ENCODE results near the gene NOPCHAP1. TPM values are rescaled to one million over a fixed set of nuclear protein-coding genes. Genes with fewer than 3 reads are reported as not detected.

Gene NOPCHAP1
- total RNA-seq, 6 experiments from 2014 or later, result 2.1 to 7.7 (median 6.1) TPM

DNA sequence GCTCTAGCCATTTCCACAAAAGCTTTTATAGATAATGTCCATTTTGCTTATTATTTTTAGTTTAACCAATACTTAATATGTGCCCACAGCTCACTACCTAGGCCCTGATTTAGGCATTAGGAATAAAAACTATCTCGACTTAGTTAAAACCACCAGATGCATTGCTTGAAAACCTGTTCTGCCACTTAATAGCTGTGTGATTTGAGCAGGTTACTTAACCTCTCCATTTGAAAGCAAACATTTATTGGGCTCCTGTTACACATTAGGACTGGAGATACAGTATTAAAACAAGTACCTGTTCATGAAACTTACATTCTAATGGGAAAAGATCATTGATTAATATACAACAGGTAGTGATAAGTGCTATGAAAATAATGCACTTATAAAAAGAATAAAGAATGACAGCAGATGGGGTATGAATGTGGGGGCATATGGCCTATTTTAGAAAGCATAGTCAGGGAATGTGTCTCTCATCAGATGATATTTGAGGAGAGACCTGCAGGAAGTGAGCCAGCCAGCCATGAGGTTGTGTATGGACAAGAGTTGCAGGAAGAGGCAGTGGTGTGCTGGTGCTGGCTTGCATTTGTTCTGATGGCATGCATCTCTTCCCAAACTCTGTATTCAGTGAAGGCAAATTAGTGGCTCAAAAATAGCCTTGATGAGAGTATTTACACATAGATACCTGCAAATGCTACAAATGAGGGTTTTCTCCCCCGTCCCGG, 34.3 kb downstream of the NOPCHAP1 start:
- no peak for TF ChIP-seq POLR2A (IDR thresholded peaks at IDR 0.05)
- TF ChIP-seq, protein P1, sequence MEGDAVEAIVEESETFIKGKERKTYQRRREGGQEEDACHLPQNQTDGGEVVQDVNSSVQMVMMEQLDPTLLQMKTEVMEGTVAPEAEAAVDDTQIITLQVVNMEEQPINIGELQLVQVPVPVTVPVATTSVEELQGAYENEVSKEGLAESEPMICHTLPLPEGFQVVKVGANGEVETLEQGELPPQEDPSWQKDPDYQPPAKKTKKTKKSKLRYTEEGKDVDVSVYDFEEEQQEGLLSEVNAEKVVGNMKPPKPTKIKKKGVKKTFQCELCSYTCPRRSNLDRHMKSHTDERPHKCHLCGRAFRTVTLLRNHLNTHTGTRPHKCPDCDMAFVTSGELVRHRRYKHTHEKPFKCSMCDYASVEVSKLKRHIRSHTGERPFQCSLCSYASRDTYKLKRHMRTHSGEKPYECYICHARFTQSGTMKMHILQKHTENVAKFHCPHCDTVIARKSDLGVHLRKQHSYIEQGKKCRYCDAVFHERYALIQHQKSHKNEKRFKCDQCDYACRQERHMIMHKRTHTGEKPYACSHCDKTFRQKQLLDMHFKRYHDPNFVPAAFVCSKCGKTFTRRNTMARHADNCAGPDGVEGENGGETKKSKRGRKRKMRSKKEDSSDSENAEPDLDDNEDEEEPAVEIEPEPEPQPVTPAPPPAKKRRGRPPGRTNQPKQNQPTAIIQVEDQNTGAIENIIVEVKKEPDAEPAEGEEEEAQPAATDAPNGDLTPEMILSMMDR (IDR thresholded peaks at IDR 0.05), result no peak
- no peak for DNase-seq
- H3K4me3 ChIP-seq, result no peak overlapping the region
- H3K4me1 ChIP-seq, result peaks cover 0 to 19% (median 6%) of the 10 kb centered on the region in 4 donors
- no peak for ATAC-seq
- 58% methylated on average over 3 of the region's 3 CpGs for WGBS (ENCODE audit: insufficient coverage, low coverage, low lambda C conversion rate, missing lambda C conversion rate)
- no peaks in the 10 kb centered on the region for H3K9me3 ChIP-seq
- no peaks in the 10 kb centered on the region for H3K36me3 ChIP-seq
- intact Hi-C loops (cut with DNase I), result no loop called here
- no peak overlapping the region for H3K27ac ChIP-seq
- H3K27me3 ChIP-seq, result no peaks in the 10 kb centered on the region

DNA sequence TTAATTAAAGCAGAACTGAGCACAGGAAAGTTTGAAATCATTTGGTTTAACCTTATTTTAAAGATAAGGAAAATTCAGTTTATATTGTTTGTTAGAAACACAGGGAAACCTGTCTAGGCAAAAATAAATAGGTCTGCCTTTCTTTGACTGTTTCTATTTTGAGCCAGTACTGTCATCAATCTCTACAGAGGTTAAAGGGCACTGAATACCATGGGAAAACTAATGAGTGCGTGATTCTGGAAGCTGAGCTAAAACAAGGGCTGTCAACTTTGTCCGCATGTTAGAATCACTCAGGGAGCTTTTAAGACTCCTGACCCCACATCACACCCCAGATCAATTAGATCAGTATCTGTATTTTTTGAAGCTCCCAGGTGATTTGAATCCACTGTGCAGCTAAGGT, 38.8 kb downstream of the NOPCHAP1 start:
- DNase-seq, result no peak
- TF ChIP-seq POLR2A (IDR thresholded peaks at IDR 0.05), result no peak
- TF ChIP-seq, protein P1 (IDR thresholded peaks at IDR 0.05), result no peak

DNA sequence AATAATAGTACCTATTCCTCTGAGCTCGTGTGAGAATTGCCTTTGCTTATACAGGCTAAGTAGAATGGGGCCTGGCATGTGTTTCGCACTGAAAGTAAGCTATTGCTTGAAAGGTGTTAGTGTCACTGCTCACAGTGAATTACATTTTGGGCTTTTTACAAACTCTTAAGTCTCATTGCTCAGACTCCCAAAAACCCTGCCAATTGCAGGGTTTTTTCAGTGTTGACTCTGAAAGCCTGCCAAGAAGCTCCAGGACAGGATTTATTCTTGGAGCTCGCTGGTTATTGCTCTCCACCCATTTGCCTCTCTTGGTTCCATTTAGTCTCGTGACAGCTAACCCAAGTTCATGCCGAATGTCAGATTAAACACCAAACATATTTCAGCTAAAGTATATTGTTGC, 39.8 kb downstream of the NOPCHAP1 start:
- H3K4me3 ChIP-seq, result no peak overlapping the region
- intact Hi-C loops (cut with DNase I), result no loop called here
- no peaks in the 10 kb centered on the region for H3K9me3 ChIP-seq
- no peaks in the 10 kb centered on the region for H3K27me3 ChIP-seq
- 15% methylated on average over 4 of the region's 5 CpGs for WGBS (ENCODE audit: insufficient coverage, low coverage, low lambda C conversion rate, missing lambda C conversion rate)
- peak overlapping the region in 2 of 3 donors; percentile 75 to 77 for H3K27ac ChIP-seq
- peaks cover 0 to 25% (median 11%) of the 10 kb centered on the region in 4 donors for H3K4me1 ChIP-seq
- peak in 1 of 3 donors; percentile 83 for DNase-seq
- H3K36me3 ChIP-seq, result peaks cover 0 to 2% (median 0%) of the 10 kb centered on the region in 4 donors
- ATAC-seq, result peak; percentile 78 to 90 (median 85)
- TF ChIP-seq POLR2A (IDR thresholded peaks at IDR 0.05), result no peak
- TF ChIP-seq, protein P1 (IDR thresholded peaks at IDR 0.05), result no peak

More for the DNA sequence above, 38.8 kb downstream of the NOPCHAP1 start:
- H3K4me1 ChIP-seq, result peaks cover 0 to 25% (median 11%) of the 10 kb centered on the region in 4 donors
- H3K27me3 ChIP-seq, result no peaks in the 10 kb centered on the region
- no peaks in the 10 kb centered on the region for H3K9me3 ChIP-seq
- H3K27ac ChIP-seq, result peak overlapping the region; percentile 21 to 77 (median 75)
- no peak overlapping the region for H3K4me3 ChIP-seq
- peak; percentile 78 to 93 (median 88) for ATAC-seq
- intact Hi-C loops (cut with DNase I), result no loop called here
- H3K36me3 ChIP-seq, result peaks cover 0 to 2% (median 0%) of the 10 kb centered on the region in 4 donors
- 18% methylated on average over 2 of the region's 2 CpGs for WGBS (ENCODE audit: insufficient coverage, low coverage, low lambda C conversion rate, missing lambda C conversion rate)

DNA sequence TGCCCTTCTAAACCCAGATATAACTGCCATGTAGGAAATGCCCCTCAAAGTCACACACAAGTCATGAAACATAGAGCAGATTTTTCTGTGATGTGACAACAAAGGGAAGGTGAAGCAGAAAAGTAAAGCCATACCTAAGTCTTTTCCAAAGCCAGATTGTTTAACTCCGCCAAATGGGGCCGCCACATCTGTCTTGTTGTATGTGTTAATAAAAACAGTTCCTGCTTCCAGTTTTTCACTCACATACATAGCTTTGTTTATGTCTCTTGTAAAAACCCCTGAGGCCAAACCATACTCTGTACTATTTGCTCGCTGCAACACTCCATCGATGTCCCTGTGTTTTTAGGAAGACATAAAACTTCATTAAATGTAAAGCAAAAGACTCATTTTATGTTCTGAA, 40.3 kb downstream of the NOPCHAP1 start:
- Histone ChIP-seq H3K4me1 (peaks cover 0 to 25% (median 11%) of the 10 kb centered on the region in 4 donors), H3K27ac (peak overlapping the region in 2 of 3 donors; percentile 75 to 77), H3K9me3 (no peaks in the 10 kb centered on the region), H3K4me3 (no peak overlapping the region), H3K27me3 (no peaks in the 10 kb centered on the region), H3K36me3 (peaks cover 0 to 2% (median 0%) of the 10 kb centered on the region in 4 donors)
- intact Hi-C loops (cut with DNase I), result no loop called here
- TF ChIP-seq POLR2A (IDR thresholded peaks at IDR 0.05), result no peak
- ATAC-seq (no peak), DNase-seq (no peak)
- WGBS (ENCODE audit: insufficient coverage, low coverage, low lambda C conversion rate, missing lambda C conversion rate), result 98% methylated on average over 4 of the region's 4 CpGs

All from right lobe of liver (tissue), 6 donors.